Measurements from ENCODE around the gene IRF4.

Gene IRF4

GRCh38 chr6:381742-382461 lies 9.7 kb upstream of the IRF4 start:
- DNase-seq (ENCODE audit: low read depth, low spot score): no peak

GRCh38 chr6:382883-383810 lies 8.4 kb upstream of the IRF4 start:
- DNase-seq (ENCODE audit: low read depth, low spot score): no peak

- no peak for DNase-seq (ENCODE audit: low read depth, low spot score)
Observed at GRCh38 chr6:383856-384255, 7.7 kb upstream of the IRF4 start.

- DNase-seq (ENCODE audit: low read depth, low spot score): no peak
Observed at GRCh38 chr6:384898-385297, 6.7 kb upstream of the IRF4 start.

- DNase-seq (ENCODE audit: low read depth, low spot score): no peak
Observed at GRCh38 chr6:385614-386013, 5.9 kb upstream of the IRF4 start.

GRCh38 chr6:386688-387266 lies 4.8 kb upstream of the IRF4 start:
- DNase-seq (ENCODE audit: low read depth, low spot score): no peak

- no peak for DNase-seq (ENCODE audit: low read depth, low spot score)
Observed at GRCh38 chr6:387293-387741, 4.2 kb upstream of the IRF4 start.

GRCh38 chr6:388202-388903 lies 3.2 kb upstream of the IRF4 start:
- no peak for DNase-seq (ENCODE audit: low read depth, low spot score)

- DNase-seq (ENCODE audit: low read depth, low spot score): no peak
Observed at GRCh38 chr6:389143-389542, 2.4 kb upstream of the IRF4 start.

GRCh38 chr6:389622-390021 lies 1.9 kb upstream of the IRF4 start:
- no peak for DNase-seq (ENCODE audit: low read depth, low spot score)

GRCh38 chr6:390914-391558 lies 516 bp upstream of the IRF4 start:
- no peak for DNase-seq (ENCODE audit: low read depth, low spot score)

- no peak for DNase-seq (ENCODE audit: low read depth, low spot score)
Observed at GRCh38 chr6:392441-393390, 1.2 kb downstream of the IRF4 start.

- no peak for DNase-seq (ENCODE audit: low read depth, low spot score)
Observed at GRCh38 chr6:393391-394221, 2.1 kb downstream of the IRF4 start.

- no peak for DNase-seq (ENCODE audit: low read depth, low spot score)
Observed at GRCh38 chr6:394641-395289, 3.2 kb downstream of the IRF4 start.

- no peak for DNase-seq (ENCODE audit: low read depth, low spot score)
Observed at GRCh38 chr6:395432-396125, 4.0 kb downstream of the IRF4 start.

GRCh38 chr6:396126-396520 lies 4.6 kb downstream of the IRF4 start:
- DNase-seq (ENCODE audit: low read depth, low spot score): no peak

GRCh38 chr6:397056-397455 lies 5.5 kb downstream of the IRF4 start:
- DNase-seq (ENCODE audit: low read depth, low spot score): no peak

- no peak for DNase-seq (ENCODE audit: low read depth, low spot score)
Observed at GRCh38 chr6:397604-398003, 6.1 kb downstream of the IRF4 start.

Data from activated CD4-positive, CD25-positive, alpha-beta regulatory T cell treated with anti-CD3 and anti-CD28 coated beads, Interleukin-2, amount 50 U/mL, for 16 hours (primary cell).